Measurements from ENCODE around the gene EHF.

Gene EHF

GRCh38 chr11:34613552-34614056 lies 7.3 kb upstream of the EHF start:
- TF ChIP-seq CTCF (IDR thresholded peaks at IDR 0.05; ENCODE audit: control insufficient read depth, extremely low read depth, insufficient read depth), result no peak
- no peak for DNase-seq (ENCODE audit: low read depth)
- no peak overlapping the region for H3K4me3 ChIP-seq (ENCODE audit: low read depth, low read length)

DNA sequence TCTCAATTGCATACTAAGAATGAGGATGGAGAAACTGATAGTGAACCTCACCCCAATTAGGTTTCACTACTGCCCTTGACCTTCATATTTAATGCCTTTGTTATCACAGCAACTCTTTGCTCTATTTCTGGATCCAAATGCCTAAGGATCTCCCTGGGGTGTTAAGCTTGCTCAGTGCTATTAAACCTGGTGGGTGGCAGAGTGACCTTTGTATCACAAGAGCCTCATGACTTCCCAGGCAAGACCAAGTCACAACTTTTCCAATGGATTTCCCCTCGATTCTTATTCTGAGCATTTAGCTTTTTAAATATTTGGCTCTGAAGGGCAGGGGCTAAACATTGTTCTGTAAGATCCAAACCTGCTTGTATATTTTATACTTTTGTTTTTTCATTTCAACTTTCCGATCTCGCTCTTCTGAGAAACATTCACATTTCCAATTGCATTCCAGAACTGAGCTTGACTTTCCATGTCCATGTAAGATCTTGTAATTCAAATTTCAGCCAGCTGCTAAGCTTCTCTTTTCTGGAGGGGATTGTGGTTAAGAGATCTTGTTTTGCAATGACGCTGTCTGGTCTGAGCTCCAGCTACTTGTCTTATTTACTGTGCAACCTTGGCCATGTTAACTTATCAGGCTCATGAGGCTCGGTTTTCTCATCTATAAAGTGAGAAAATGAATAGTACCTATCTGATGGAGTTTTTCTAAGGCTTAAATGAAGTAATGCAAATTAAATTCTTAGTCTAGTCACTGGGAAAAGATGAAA lies 6.4 kb upstream of the EHF start:
- TF ChIP-seq CTCF (IDR thresholded peaks at IDR 0.05; ENCODE audit: control insufficient read depth, extremely low read depth, insufficient read depth), result no peak
- no peak overlapping the region for H3K4me3 ChIP-seq (ENCODE audit: low read depth, low read length)
- DNase-seq (ENCODE audit: low read depth), result no peak

- no peak overlapping the region for H3K4me3 ChIP-seq (ENCODE audit: low read depth, low read length)
- no peak for TF ChIP-seq CTCF (IDR thresholded peaks at IDR 0.05; ENCODE audit: control insufficient read depth, extremely low read depth, insufficient read depth)
- DNase-seq (ENCODE audit: low read depth), result no peak
These were observed 4.8 kb upstream of the EHF start for GRCh38 chr11:34616086-34616485.

GRCh38 chr11:34616830-34617504 lies 3.9 kb upstream of the EHF start:
- no peak for TF ChIP-seq CTCF (IDR thresholded peaks at IDR 0.05; ENCODE audit: control insufficient read depth, extremely low read depth, insufficient read depth)
- H3K4me3 ChIP-seq (ENCODE audit: low read depth, low read length), result no peak overlapping the region
- no peak for DNase-seq (ENCODE audit: low read depth)

GRCh38 chr11:34618406-34618805 lies 2.5 kb upstream of the EHF start:
- H3K4me3 ChIP-seq (ENCODE audit: low read depth, low read length), result no peak overlapping the region
- no peak for TF ChIP-seq CTCF (IDR thresholded peaks at IDR 0.05; ENCODE audit: control insufficient read depth, extremely low read depth, insufficient read depth)
- no peak for DNase-seq (ENCODE audit: low read depth)

- TF ChIP-seq CTCF (IDR thresholded peaks at IDR 0.05; ENCODE audit: control insufficient read depth, extremely low read depth, insufficient read depth), result no peak
- no peak overlapping the region for H3K4me3 ChIP-seq (ENCODE audit: low read depth, low read length)
- no peak for DNase-seq (ENCODE audit: low read depth)
These were observed 1.8 kb upstream of the EHF start for GRCh38 chr11:34619062-34619516.

All from LNCaP clone FGC (cell line).